HEK293 (cell line): ENCODE measurements around the gene MRTFA.

Experiments
- CTCF ChIA-PET: fragments of 350-600 bp; formaldehyde crosslinking; extraction: SDS; loops from one replicate; lab custom pipeline; 2021; ENCODE audit warnings: antibody characterized with exemption; lab: Yijun Ruan, JAX
- POLR2A ChIA-PET: fragments of 300-600 bp; formaldehyde crosslinking; extraction: SDS; loops from one replicate; lab custom pipeline; 2020; ENCODE audit warnings: antibody characterized with exemption, inconsistent platforms; lab: Yijun Ruan, JAX
- H3K27ac ChIP-seq: fragments of 200-500 bp; sonication (Bioruptor generic); 2 replicates; pipeline ENCODE4 v1.5.1; 2014; ENCODE audit warnings: low read depth, low read length, control low read depth, inconsistent platforms; ENCODE audit errors: extremely low read depth
- H3K36me3 ChIP-seq, 2 experiments: fragments of 200-500 bp in 1 of 2; sonication (Bioruptor generic) in 1 of 2; 1 replicate in 1 of 2; 2 replicates in 1 of 2; pipeline ENCODE4 v1.5.1; 2014 to 2017; ENCODE audit warnings: inconsistent platforms in 2 of 2, low read length in 2 of 2; ENCODE audit not compliant: control insufficient read depth in 2 of 2, insufficient read depth in 1 of 2
- H3K4me1 ChIP-seq: fragments of 200-500 bp; sonication (Bioruptor generic); 2 replicates; pipeline ENCODE4 v1.5.1; 2014; ENCODE audit warnings: mild to moderate bottlenecking, low read length, inconsistent platforms; ENCODE audit not compliant: control insufficient read depth, insufficient read depth
- H3K4me3 ChIP-seq: 2 replicates; pipeline ENCODE4 v1.5.1; 2011; ENCODE audit warnings: low read depth, mild to moderate bottlenecking, control low read depth, low read length, moderate library complexity
- H3K9me3 ChIP-seq: fragments of 200-500 bp; sonication (Bioruptor generic); 2 replicates; pipeline ENCODE4 v1.5.1; 2014; ENCODE audit warnings: low read depth, low read length, inconsistent platforms; ENCODE audit not compliant: control insufficient read depth, insufficient read depth
- BCL11A ChIP-seq: fragments of 450-650 bp; formaldehyde crosslinking; IDR thresholded peaks from 2 replicates; pipeline ENCODE4 v1.5.1; 2016; ENCODE audit warnings: low read depth, missing biosample characterization, missing genetic modification characterization
- BCL11B ChIP-seq: fragments of 450-650 bp; formaldehyde crosslinking; IDR thresholded peaks from 2 replicates; pipeline ENCODE4 v1.5.1; 2016; ENCODE audit warnings: low read depth, missing biosample characterization, missing genetic modification characterization
- CTCF ChIP-seq: fragments of 450-650 bp; formaldehyde crosslinking; IDR thresholded peaks from 2 replicates; pipeline ENCODE4 v1.5.1; 2016; ENCODE audit warnings: missing biosample characterization, missing genetic modification characterization
- GLIS2 ChIP-seq: fragments of 450-650 bp; formaldehyde crosslinking; IDR thresholded peaks from 2 replicates; pipeline ENCODE4 v1.5.1; 2016; ENCODE audit warnings: missing biosample characterization, missing genetic modification characterization
- HOXA7 ChIP-seq: sonication (generic); formaldehyde crosslinking; IDR thresholded peaks from 2 replicates; pipeline ENCODE4 v1.8.1; 2022; ENCODE audit warnings: missing genetic modification reagents, borderline replicate concordance
- IKZF3 ChIP-seq: fragments of 450-650 bp; IDR thresholded peaks from 2 replicates; pipeline ENCODE4 v1.5.0; 2018; ENCODE audit warnings: missing biosample characterization, mild to moderate bottlenecking, missing genetic modification characterization, moderate library complexity
- INSM2 ChIP-seq: fragments of 450-650 bp; formaldehyde crosslinking; IDR thresholded peaks from 2 replicates; pipeline ENCODE4 v1.5.1; 2016; ENCODE audit warnings: missing biosample characterization, missing genetic modification characterization
- KLF9 ChIP-seq: fragments of 450-650 bp; formaldehyde crosslinking; IDR thresholded peaks from 2 replicates; pipeline ENCODE4 v1.5.1; 2016; ENCODE audit warnings: missing biosample characterization, missing genetic modification characterization, low read depth
- OSR2 ChIP-seq: fragments of 450-650 bp; formaldehyde crosslinking; IDR thresholded peaks from 2 replicates; pipeline ENCODE4 v1.5.1; 2016; ENCODE audit warnings: missing biosample characterization, missing genetic modification characterization
- PRDM6 ChIP-seq: fragments of 450-650 bp; formaldehyde crosslinking; IDR thresholded peaks from 2 replicates; pipeline ENCODE4 v1.5.1; 2017; ENCODE audit warnings: missing biosample characterization, missing genetic modification characterization
- SETDB1 ChIP-seq: IDR thresholded peaks from one replicate; pipeline ENCODE4 v1.6.1; 2017; ENCODE audit warnings: mild to moderate bottlenecking, low read length, moderate library complexity, mixed read lengths; ENCODE audit not compliant: insufficient read length
- SP7 ChIP-seq: fragments of 450-650 bp; formaldehyde crosslinking; IDR thresholded peaks from 2 replicates; pipeline ENCODE4 v1.5.1; 2016; ENCODE audit warnings: missing biosample characterization, missing genetic modification characterization
- TCF7L2 ChIP-seq: IDR thresholded peaks from 2 replicates; pipeline ENCODE4 v1.6.1; 2011; ENCODE audit warnings: low read depth, mild to moderate bottlenecking, inconsistent platforms, low read length, moderate library complexity, borderline replicate concordance
- YY1 ChIP-seq: fragments of 450-650 bp; formaldehyde crosslinking; IDR thresholded peaks from 2 replicates; pipeline ENCODE4 v1.5.1; 2018; ENCODE audit warnings: missing biosample characterization, missing genetic modification characterization
- ZBTB17 ChIP-seq: fragments of 450-650 bp; formaldehyde crosslinking; IDR thresholded peaks from 2 replicates; pipeline ENCODE4 v1.5.1; 2016; ENCODE audit warnings: missing biosample characterization, missing genetic modification characterization
- ZBTB6 ChIP-seq: fragments of 450-650 bp; formaldehyde crosslinking; IDR thresholded peaks from 2 replicates; pipeline ENCODE4 v1.5.1; 2017; ENCODE audit warnings: missing biosample characterization, missing genetic modification characterization
- ZEB2 ChIP-seq: fragments of 450-650 bp; formaldehyde crosslinking; IDR thresholded peaks from 2 replicates; pipeline ENCODE4 v1.5.1; 2016; ENCODE audit warnings: missing biosample characterization, missing genetic modification characterization
- ZFP69B ChIP-seq: fragments of 450-650 bp; formaldehyde crosslinking; IDR thresholded peaks from 2 replicates; pipeline ENCODE4 v1.5.1; 2016; ENCODE audit warnings: missing biosample characterization, missing genetic modification characterization
- ZNF19 ChIP-seq: fragments of 450-650 bp; formaldehyde crosslinking; IDR thresholded peaks from 2 replicates; pipeline ENCODE4; 2016; ENCODE audit warnings: missing biosample characterization, missing genetic modification characterization, low read depth
- ZNF341 ChIP-seq: fragments of 450-650 bp; formaldehyde crosslinking; IDR thresholded peaks from 2 replicates; pipeline ENCODE4; 2016; ENCODE audit warnings: low read depth, missing biosample characterization, missing genetic modification characterization
- ZNF366 ChIP-seq: fragments of 450-650 bp; formaldehyde crosslinking; conservative IDR thresholded peaks from 2 replicates; pipeline ENCODE4 v1.5.1; 2016; ENCODE audit warnings: missing biosample characterization, missing genetic modification characterization
- ZNF416 ChIP-seq: fragments of 450-650 bp; formaldehyde crosslinking; IDR thresholded peaks from 2 replicates; pipeline ENCODE4 v1.5.1; 2016; ENCODE audit warnings: missing biosample characterization, missing genetic modification characterization
- ZNF426 ChIP-seq: fragments of 450-650 bp; formaldehyde crosslinking; IDR thresholded peaks from 2 replicates; pipeline ENCODE4 v1.5.1; 2017; ENCODE audit warnings: missing biosample characterization, missing genetic modification characterization, mild to moderate bottlenecking, inconsistent platforms, moderate library complexity
- ZNF48 ChIP-seq: fragments of 450-650 bp; formaldehyde crosslinking; IDR thresholded peaks from 2 replicates; pipeline ENCODE4 v1.5.1; 2016; ENCODE audit warnings: missing biosample characterization, missing genetic modification characterization
- ZNF544 ChIP-seq: fragments of 450-650 bp; formaldehyde crosslinking; IDR thresholded peaks from 2 replicates; pipeline ENCODE4 v1.5.0; 2017; ENCODE audit warnings: missing biosample characterization, missing genetic modification characterization
- ZNF558 ChIP-seq: fragments of 450-650 bp; formaldehyde crosslinking; IDR thresholded peaks from 2 replicates; pipeline ENCODE4 v1.5.1; 2016; ENCODE audit warnings: missing biosample characterization, missing genetic modification characterization
- ZNF600 ChIP-seq: fragments of 450-650 bp; formaldehyde crosslinking; IDR thresholded peaks from 2 replicates; pipeline ENCODE4 v1.5.1; 2016; ENCODE audit warnings: missing biosample characterization, missing genetic modification characterization
- ZNF677 ChIP-seq: fragments of 450-650 bp; IDR thresholded peaks from 2 replicates; pipeline ENCODE4 v1.5.0; 2018; ENCODE audit warnings: missing biosample characterization, mild to moderate bottlenecking, missing genetic modification characterization, moderate library complexity
- ZNF791 ChIP-seq: fragments of 450-650 bp; formaldehyde crosslinking; IDR thresholded peaks from 2 replicates; pipeline ENCODE4 v1.5.1; 2016; ENCODE audit warnings: missing biosample characterization, missing genetic modification characterization
- ZSCAN30 ChIP-seq: fragments of 450-650 bp; IDR thresholded peaks from 2 replicates; pipeline ENCODE4 v1.5.1; 2018; ENCODE audit warnings: missing biosample characterization, mild to moderate bottlenecking, missing genetic modification characterization, moderate library complexity

Gene MRTFA

GRCh38 chr22:40636380-40637182, at the start of gene MRTFA (continued):
- TF ChIP-seq CTCF = peak; percentile 53; the same call in 1 of the 2 replicates
- peak; percentile 81; the same call in 1 of the 2 replicates for TF ChIP-seq GLIS2
- no peak for TF ChIP-seq PRDM6 (tag by site-specific recombination)
- TF ChIP-seq ZBTB6 (tag by site-specific recombination) = no peak
- TF ChIP-seq ZNF341 (tag by site-specific recombination) = peak; percentile 70
- TF ChIP-seq YY1 = no peak; the same call in 1 of the 2 replicates
- TF ChIP-seq ZNF48 (tag by site-specific recombination) = no peak
- peak; percentile 80; the same call in 1 of the 2 replicates for TF ChIP-seq TCF7L2
- TF ChIP-seq ZNF791 (tag by site-specific recombination) = no peak
- TF ChIP-seq KLF9 (tag by site-specific recombination) = peak; percentile 93
- TF ChIP-seq INSM2 (tag by site-specific recombination) = 0 out of 2 replicates have a peak, but pooled peaks have one; percentile 21
- TF ChIP-seq ZSCAN30 (tag by site-specific recombination) = peak; percentile 87
- TF ChIP-seq ZBTB17 = peak; percentile 80
- TF ChIP-seq HOXA7 (CRISPR knock-in tag) = no peak
- TF ChIP-seq ZNF677 (tag by site-specific recombination) = no peak
- TF ChIP-seq ZNF426 (tag by site-specific recombination) = no peak
- TF ChIP-seq ZFP69B (tag by site-specific recombination) = peak; percentile 100
- TF ChIP-seq SP7 (tag by site-specific recombination) = peak; percentile 68
- TF ChIP-seq ZEB2 (tag by site-specific recombination) = peak; percentile 77

GRCh38 chr22:40685406-40685805, 48.9 kb upstream of the MRTFA start:
- no peaks in the 10 kb centered on the region for H3K4me1 ChIP-seq
- H3K4me3 ChIP-seq = no peak overlapping the region
- no peaks in the 10 kb centered on the region for H3K36me3 ChIP-seq
- CTCF ChIA-PET = interaction anchor here (1.2 to 3.3 kb wide), 3 partner anchors 9 to 168 kb away, joined by 3 to 20 read pairs (median 7); no protein-coding TSS in a partner anchor
- H3K27ac ChIP-seq = no peak overlapping the region
- POLR2A ChIA-PET = no interaction called here
- H3K9me3 ChIP-seq = no peaks in the 10 kb centered on the region
- TF ChIP-seq ZNF416 = no peak
- no peak for TF ChIP-seq ZNF19 (tag by site-specific recombination)
- no peak for TF ChIP-seq BCL11B
- TF ChIP-seq ZNF366 (tag by site-specific recombination) = no peak
- TF ChIP-seq ZNF600 (tag by site-specific recombination) = no peak
- no peak for TF ChIP-seq ZNF558 (tag by site-specific recombination)
- no peak for TF ChIP-seq ZNF544 (tag by site-specific recombination)
- TF ChIP-seq ZNF677 (tag by site-specific recombination) = no peak
- no peak for TF ChIP-seq BCL11A (tag by site-specific recombination)
- TF ChIP-seq IKZF3 (tag by site-specific recombination) = no peak
- no peak for TF ChIP-seq OSR2 (tag by site-specific recombination)
- no peak for TF ChIP-seq SETDB1
